NCI-H446 treated with DMSO at 0.1 percent for 48 hours (cell line): ENCODE measurements around the gene FGF22.
"Not testable (repeated sequence)": the region's sequence is repeated elsewhere in the genome, so short reads cannot be mapped to it uniquely, and the experiment has no call there.

ENCODE experiments used
- DNase-seq: peaks from one replicate; lab custom pipeline; 2025; lab: John Stamatoyannopoulos, UW

FGF22 gene

GRCh38 chr19:622666-623065 is 17.0 kb upstream of the FGF22 start:
- DNase-seq = no peak

GRCh38 chr19:623175-623916 is 16.3 kb upstream of the FGF22 start:
- no peak for DNase-seq

- no peak for DNase-seq
Observed at GRCh38 chr19:623974-624373, 15.7 kb upstream of the FGF22 start.

- DNase-seq = no peak
Observed at GRCh38 chr19:624433-625109, 15.1 kb upstream of the FGF22 start.

- DNase-seq = no peak
Observed at GRCh38 chr19:625257-625656, 14.4 kb upstream of the FGF22 start.

- DNase-seq = not testable (repeated sequence)
Observed at GRCh38 chr19:626566-626965, 13.1 kb upstream of the FGF22 start.

GRCh38 chr19:628168-628567 is 11.5 kb upstream of the FGF22 start:
- DNase-seq = no peak

- not testable (repeated sequence) for DNase-seq
Observed at GRCh38 chr19:629515-629914, 10.2 kb upstream of the FGF22 start.

GRCh38 chr19:629961-630714 is 9.5 kb upstream of the FGF22 start:
- no peak for DNase-seq

GRCh38 chr19:632579-633067 is 7.1 kb upstream of the FGF22 start:
- DNase-seq = no peak

GRCh38 chr19:633068-633785 is 6.5 kb upstream of the FGF22 start, which contains the start of gene POLRMT:
POLRMT (minus strand) TSS chr19:633537; CDS start chr19:633512, 25 bp downstream.
- DNase-seq = peak; percentile 97

GRCh38 chr19:633786-634639 is 5.7 kb upstream of the FGF22 start:
- DNase-seq = no peak

- no peak for DNase-seq
Observed at GRCh38 chr19:634975-635652, 4.6 kb upstream of the FGF22 start.

GRCh38 chr19:638906-639252 is 800 bp upstream of the FGF22 start:
- DNase-seq = no peak

GRCh38 chr19:640161-640558 is 481 bp downstream of the FGF22 start:
- no peak for DNase-seq

GRCh38 chr19:640606-641189 is 1.0 kb downstream of the FGF22 start:
- no peak for DNase-seq

- no peak for DNase-seq
Observed at GRCh38 chr19:641702-642101, 2.0 kb downstream of the FGF22 start.

- no peak for DNase-seq
Observed at GRCh38 chr19:642767-643727, 3.4 kb downstream of the FGF22 start.

- no peak for DNase-seq
Observed at GRCh38 chr19:643736-644135, 4.1 kb downstream of the FGF22 start.
